ENCODE measurements around the gene GALNT2.

GRCh38 chr1:230156536-230156935 lies 89.5 kb downstream of the GALNT2 start:
- no peak for TF ChIP-seq POLR2A (IDR thresholded peaks at IDR 0.05)
- TF ChIP-seq CTCF (IDR thresholded peaks at IDR 0.05), result no peak
